Trophoblast cell (in vitro differentiated cells and primary cell): Measurements from ENCODE around the gene AK4. TPM values are rescaled to one million over a fixed set of nuclear protein-coding genes. Genes with fewer than 3 reads are reported as not detected.
"Not testable (repeated sequence)": the region's sequence is repeated elsewhere in the genome, so short reads cannot be mapped to it uniquely, and the experiment has no call there.

Source experiments
- DNase-seq, 2 donors: peaks; one replicate each; pipeline ENCODE4 v3.0.0-alpha.2; 2016
- H2AFZ ChIP-seq: 2 replicates; pipeline ENCODE4 v1.6.1; 2013; ENCODE audit warnings: low read length, moderate library complexity, mild to moderate bottlenecking; ENCODE audit not compliant: insufficient read depth, poor library complexity
- H2AK5ac ChIP-seq: 2 replicates; pipeline ENCODE4 v1.6.1; 2013; ENCODE audit warnings: mild to moderate bottlenecking, low read length
- H2BK120ac ChIP-seq: 2 replicates; pipeline ENCODE4 v1.6.1; 2013; ENCODE audit warnings: low read length, mild to moderate bottlenecking, moderate library complexity; ENCODE audit not compliant: insufficient read depth, poor library complexity
- H2BK12ac ChIP-seq: 2 replicates; pipeline ENCODE4 v1.6.1; 2013; ENCODE audit warnings: mild to moderate bottlenecking, low read length, moderate library complexity
- H2BK5ac ChIP-seq: 2 replicates; pipeline ENCODE4 v1.6.1; 2013; ENCODE audit warnings: low read length, low read depth, moderate library complexity, mild to moderate bottlenecking; ENCODE audit not compliant: poor library complexity
- H3K14ac ChIP-seq: 2 replicates; pipeline ENCODE4 v1.6.1; 2013; ENCODE audit warnings: mild to moderate bottlenecking, low read length
- H3K18ac ChIP-seq: 2 replicates; pipeline ENCODE4 v1.6.1; 2013; ENCODE audit warnings: mild to moderate bottlenecking, low read length
- H3K23ac ChIP-seq: 2 replicates; pipeline ENCODE4 v1.6.1; 2013; ENCODE audit warnings: low read length
- H3K27ac ChIP-seq: 2 replicates; pipeline ENCODE4 v1.5.1; 2013; ENCODE audit warnings: low read depth, mild to moderate bottlenecking, inconsistent platforms, low read length, moderate library complexity
- H3K27me3 ChIP-seq: 2 replicates; pipeline ENCODE4 v1.6.1; 2013; ENCODE audit warnings: inconsistent platforms, mild to moderate bottlenecking, low read length, moderate library complexity; ENCODE audit not compliant: insufficient read depth
- H3K36me3 ChIP-seq, 2 experiments: 1 replicate in 1 of 2; 2 replicates in 1 of 2; pipeline ENCODE4 v1.6.1; 2013; ENCODE audit warnings: low read length in 2 of 2, mild to moderate bottlenecking in 2 of 2, moderate library complexity in 1 of 2; ENCODE audit not compliant: insufficient read depth in 2 of 2, control insufficient read depth in 1 of 2
- H3K4ac ChIP-seq: 2 replicates; pipeline ENCODE4 v1.6.1; 2013; ENCODE audit warnings: low read depth, mild to moderate bottlenecking, low read length, moderate library complexity
- H3K4me1 ChIP-seq, 2 experiments: 1 replicate in 1 of 2; 2 replicates in 1 of 2; pipeline ENCODE4 v1.6.1; 2013; ENCODE audit warnings: low read length in 2 of 2, mild to moderate bottlenecking in 2 of 2, moderate library complexity in 1 of 2; ENCODE audit not compliant: insufficient read depth in 2 of 2, control insufficient read depth in 1 of 2
- H3K4me2 ChIP-seq: 2 replicates; pipeline ENCODE4 v1.6.1; 2013; ENCODE audit warnings: inconsistent platforms, mild to moderate bottlenecking, low read length, moderate library complexity
- H3K4me3 ChIP-seq: 2 replicates; pipeline ENCODE4 v1.5.1; 2013; ENCODE audit warnings: mild to moderate bottlenecking, low read depth, low read length, inconsistent platforms
- H3K79me1 ChIP-seq: one replicate; pipeline ENCODE4 v1.6.1; 2013; ENCODE audit warnings: low read length
- H3K79me2 ChIP-seq: 2 replicates; pipeline ENCODE4 v1.6.1; 2013; ENCODE audit warnings: low read length, mild to moderate bottlenecking; ENCODE audit not compliant: control insufficient read depth, insufficient read depth, poor library complexity
- H3K9ac ChIP-seq: 2 replicates; pipeline ENCODE4 v1.6.1; 2013; ENCODE audit warnings: mild to moderate bottlenecking, low read length
- H3K9me3 ChIP-seq: 2 replicates; pipeline ENCODE4 v1.6.1; 2013; ENCODE audit warnings: low read depth, mild to moderate bottlenecking, control low read depth, inconsistent platforms, low read length; ENCODE audit not compliant: insufficient read depth
- H4K12ac ChIP-seq: 2 replicates; pipeline ENCODE4 v1.6.1; 2013; ENCODE audit warnings: low read depth, mild to moderate bottlenecking, low read length, moderate library complexity
- H4K8ac ChIP-seq: 2 replicates; pipeline ENCODE4 v1.6.1; 2013; ENCODE audit warnings: low read depth, mild to moderate bottlenecking, low read length, moderate library complexity
- H4K91ac ChIP-seq: one replicate; pipeline ENCODE4 v1.6.1; 2013; ENCODE audit warnings: low read depth, mild to moderate bottlenecking, low read length, moderate library complexity
- WGBS: extraction: QIAGEN DNeasy Blood & Tissue Kit; methylation state at CpG from one replicate; pipeline ENCODE4 v1.1.7; 2013; ENCODE audit warnings: missing lambda C conversion rate; ENCODE audit not compliant: insufficient read length, insufficient coverage; ENCODE audit errors: extremely low coverage; 5-methylcytosine and 5-hydroxymethylcytosine counted together
- polyA plus RNA-seq: library from polyadenylated mRNA; stranded (reverse); fragments of 200-250 nt; gene quantifications from 2 replicates; pipeline ENCODE4 v1.2.3, GENCODE V29; 2013

Gene AK4
- polyA plus RNA-seq = 8.2 and 9.8 TPM in 2 replicates

DNA sequence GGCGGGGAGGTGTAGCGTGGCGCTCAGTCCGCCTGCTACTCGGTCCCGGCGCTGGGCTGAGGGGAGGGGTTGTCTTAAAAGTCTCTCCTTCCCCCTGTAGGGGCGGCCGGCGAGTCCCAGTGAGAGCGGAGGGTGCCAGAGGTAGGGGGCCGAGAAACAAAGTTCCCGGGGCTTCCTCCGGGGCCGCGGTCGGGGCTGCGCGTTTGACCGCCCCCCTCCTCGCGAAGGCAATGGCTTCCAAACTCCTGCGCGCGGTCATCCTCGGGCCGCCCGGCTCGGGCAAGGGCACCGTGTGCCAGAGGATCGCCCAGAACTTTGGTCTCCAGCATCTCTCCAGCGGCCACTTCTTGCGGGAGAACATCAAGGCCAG is at the start of gene AK4:
Gene AK4 (plus strand): TSS at position 26 of the 370 bp plus-strand sequence. CDS start 205 bp downstream, at position 231.
- not testable (repeated sequence) for H3K4me1 ChIP-seq, H2BK120ac ChIP-seq, H3K23ac ChIP-seq, H4K91ac ChIP-seq, H2AK5ac ChIP-seq, H3K18ac ChIP-seq, H4K12ac ChIP-seq, H3K14ac ChIP-seq, H3K79me2 ChIP-seq, H3K36me3 ChIP-seq, DNase-seq, H3K9me3 ChIP-seq, H3K27ac ChIP-seq, H4K8ac ChIP-seq, H3K79me1 ChIP-seq, H2BK12ac ChIP-seq, H2BK5ac ChIP-seq, H3K4ac ChIP-seq
- Histone ChIP-seq H3K4me3 (peak within 1 kb of the TSS; percentile 72), H2AFZ (peak within 1 kb of the TSS; percentile 45), H3K4me2 (peak within 1 kb of the TSS; percentile 100), H3K27me3 (peaks cover 29% of the 10 kb centered on the region), H3K9ac (peak within 1 kb of the TSS; percentile 38)
- no CpG with 5 or more reads among the region's 33 CpGs for WGBS

GRCh38 chr1:65103807-65104206 is 44.2 kb upstream of the AK4 start:
- no CpG with 5 or more reads among the region's 3 CpGs for WGBS
- H3K14ac ChIP-seq = no peak overlapping the region
- no peak overlapping the region for H4K91ac ChIP-seq
- no peak overlapping the region for H3K4me2 ChIP-seq
- H2BK5ac ChIP-seq = no peak overlapping the region
- no peak overlapping the region for H3K18ac ChIP-seq
- no peak overlapping the region for H2AFZ ChIP-seq
- H3K4me1 ChIP-seq = no peaks in the 10 kb centered on the region
- H2BK12ac ChIP-seq = no peak overlapping the region
- no peak overlapping the region for H4K12ac ChIP-seq
- peaks cover 4% of the 10 kb centered on the region for H3K9me3 ChIP-seq
- no peak overlapping the region for H2AK5ac ChIP-seq
- no peak for DNase-seq
- no peaks in the 10 kb centered on the region for H3K79me1 ChIP-seq
- no peak overlapping the region for H3K4ac ChIP-seq
- no peak overlapping the region for H3K27ac ChIP-seq
- H3K36me3 ChIP-seq = no peaks in the 10 kb centered on the region
- no peak overlapping the region for H2BK120ac ChIP-seq
- H3K4me3 ChIP-seq = no peak overlapping the region
- H3K27me3 ChIP-seq = peaks cover 2% of the 10 kb centered on the region
- no peak overlapping the region for H3K9ac ChIP-seq
- no peaks in the 10 kb centered on the region for H3K79me2 ChIP-seq
- no peak overlapping the region for H4K8ac ChIP-seq
- no peak overlapping the region for H3K23ac ChIP-seq

DNA sequence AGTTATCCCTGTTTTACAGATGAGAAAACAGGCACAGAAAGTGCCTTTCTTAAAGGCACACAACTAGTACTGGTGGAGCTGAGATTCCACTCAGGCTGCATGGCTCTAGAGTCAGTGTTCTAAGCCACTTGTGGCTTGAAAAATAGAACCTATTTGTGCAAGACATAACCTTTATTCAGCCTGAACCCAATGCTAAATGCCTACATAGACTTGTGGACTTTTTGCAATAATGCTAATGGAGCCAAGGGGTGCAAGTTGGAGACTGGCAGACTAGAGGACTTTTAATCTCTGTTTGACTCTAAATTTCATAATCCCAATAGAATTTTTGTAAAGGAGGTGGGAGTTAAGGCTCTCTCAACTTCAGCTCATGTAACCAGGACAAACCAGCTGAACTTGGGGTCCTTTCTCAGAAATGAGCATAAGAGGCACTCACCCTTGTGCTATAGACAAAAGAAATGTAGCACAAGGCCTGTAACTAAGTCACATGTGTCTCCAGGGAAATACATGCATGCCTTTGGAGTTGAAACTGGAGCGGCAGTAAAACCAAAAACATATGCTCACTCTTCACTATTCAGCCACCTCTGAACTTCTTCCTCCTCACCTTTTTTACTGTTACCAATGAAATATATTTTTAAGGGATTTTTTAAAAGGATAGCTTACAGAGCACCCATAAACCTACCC is 43.0 kb upstream of the AK4 start:
- no peak overlapping the region for H3K14ac ChIP-seq
- H3K4me1 ChIP-seq = no peaks in the 10 kb centered on the region
- no peak overlapping the region for H2BK12ac ChIP-seq
- H3K79me1 ChIP-seq = no peaks in the 10 kb centered on the region
- no peak overlapping the region for H2AK5ac ChIP-seq
- no peak overlapping the region for H4K91ac ChIP-seq
- no peak overlapping the region for H3K4me2 ChIP-seq
- H4K8ac ChIP-seq = no peak overlapping the region
- H3K27me3 ChIP-seq = peaks cover 2% of the 10 kb centered on the region
- H3K23ac ChIP-seq = peak overlapping the region; percentile 46
- no peak overlapping the region for H2BK120ac ChIP-seq
- no peak overlapping the region for H3K18ac ChIP-seq
- no peak overlapping the region for H3K27ac ChIP-seq
- no CpG with 5 or more reads among the region's 1 CpG for WGBS
- H2AFZ ChIP-seq = no peak overlapping the region
- no peak for DNase-seq
- H3K9ac ChIP-seq = no peak overlapping the region
- H3K4ac ChIP-seq = no peak overlapping the region
- no peak overlapping the region for H2BK5ac ChIP-seq
- H4K12ac ChIP-seq = no peak overlapping the region
- peaks cover 4% of the 10 kb centered on the region for H3K9me3 ChIP-seq
- no peaks in the 10 kb centered on the region for H3K79me2 ChIP-seq
- no peak overlapping the region for H3K4me3 ChIP-seq
- H3K36me3 ChIP-seq = no peaks in the 10 kb centered on the region

DNA sequence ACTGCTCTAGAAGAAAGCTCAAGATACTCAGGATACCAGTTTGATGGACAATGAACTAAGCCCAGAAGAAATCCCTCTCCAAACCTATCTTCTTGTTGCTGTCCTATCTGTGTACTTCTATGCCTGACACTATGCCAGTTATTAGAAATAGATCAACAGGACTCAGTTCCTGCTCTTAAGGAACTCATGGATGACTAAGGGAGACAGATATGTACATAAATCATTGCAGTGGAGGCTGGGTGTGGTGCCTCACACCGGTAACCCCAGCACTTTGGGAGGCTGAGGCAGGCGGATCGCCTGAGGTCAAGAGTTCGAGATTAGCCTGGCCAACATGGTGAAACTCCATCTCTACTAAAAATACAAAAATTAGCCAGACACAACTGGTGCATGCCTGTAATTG is 42.4 kb upstream of the AK4 start:
- H2BK12ac ChIP-seq = no peak overlapping the region
- H3K79me1 ChIP-seq = no peaks in the 10 kb centered on the region
- H4K91ac ChIP-seq = no peak overlapping the region
- H2AFZ ChIP-seq = no peak overlapping the region
- H3K4me2 ChIP-seq = no peak overlapping the region
- H4K8ac ChIP-seq = no peak overlapping the region
- H3K4ac ChIP-seq = no peak overlapping the region
- H3K79me2 ChIP-seq = no peaks in the 10 kb centered on the region
- no peak overlapping the region for H3K9ac ChIP-seq
- no peak overlapping the region for H2AK5ac ChIP-seq
- no peak overlapping the region for H2BK5ac ChIP-seq
- no peaks in the 10 kb centered on the region for H3K36me3 ChIP-seq
- no peak overlapping the region for H3K27ac ChIP-seq
- H3K4me1 ChIP-seq = no peaks in the 10 kb centered on the region
- no CpG with 5 or more reads among the region's 4 CpGs for WGBS
- peaks cover 2% of the 10 kb centered on the region for H3K27me3 ChIP-seq
- DNase-seq = no peak
- no peak overlapping the region for H4K12ac ChIP-seq
- H3K9me3 ChIP-seq = peaks cover 4% of the 10 kb centered on the region
- H2BK120ac ChIP-seq = no peak overlapping the region
- H3K4me3 ChIP-seq = no peak overlapping the region
- H3K23ac ChIP-seq = no peak overlapping the region
- no peak overlapping the region for H3K14ac ChIP-seq
- no peak overlapping the region for H3K18ac ChIP-seq
